Tibial nerve (tissue), 4 donors: ENCODE results near the gene TMPRSS6.

Source experiments
- EP300 ChIP-seq, 2 donors: sonication (generic); formaldehyde crosslinking; IDR thresholded peaks; one replicate each; pipeline ENCODE4 v1.6.1; 2017; ENCODE audit warnings: antibody characterized with exemption in 2 of 2, mild to moderate bottlenecking in 1 of 2
- POLR2A ChIP-seq, 2 donors: fragments of 450-650 bp; IDR thresholded peaks; one replicate each; pipeline ENCODE4 v1.6.1; 2017; ENCODE audit warnings: antibody characterized with exemption in 2 of 2, mild to moderate bottlenecking in 2 of 2, moderate library complexity in 2 of 2
- TF ChIP-seq, protein P1 (sequence below), 5 experiments: fragments of 200-600 bp in 3 of 5; fragments of 450-650 bp in 2 of 5; sonication (generic) in 3 of 5; IDR thresholded peaks; one replicate each; pipeline ENCODE4 v1.5.1; 2016 to 2019; ENCODE audit warnings: antibody characterized with exemption in 5 of 5, mild to moderate bottlenecking in 3 of 5, moderate library complexity in 2 of 5

DNA sequence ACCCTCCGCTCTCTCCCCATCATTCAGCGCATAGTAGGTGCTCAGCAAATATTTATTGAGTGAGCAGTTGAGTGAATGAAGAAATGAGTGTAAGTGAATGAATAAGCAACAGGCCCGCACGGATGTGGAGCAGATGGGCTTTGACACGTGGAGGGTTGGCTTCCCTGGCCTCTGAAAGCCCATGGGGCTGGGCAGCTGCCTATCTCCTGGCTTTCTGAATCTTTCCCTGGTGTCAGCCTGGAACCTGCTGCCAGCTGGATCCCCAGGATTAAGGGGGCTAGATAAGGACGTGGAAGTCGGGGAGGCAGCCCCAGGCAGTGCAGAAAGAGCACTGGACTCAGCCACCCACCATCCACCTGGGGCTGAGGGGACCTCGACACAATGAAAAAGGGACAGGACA is 27.6 kb upstream of the TMPRSS6 start:
- TF ChIP-seq POLR2A (IDR thresholded peaks at IDR 0.05), result no peak
- TF ChIP-seq, protein P1, sequence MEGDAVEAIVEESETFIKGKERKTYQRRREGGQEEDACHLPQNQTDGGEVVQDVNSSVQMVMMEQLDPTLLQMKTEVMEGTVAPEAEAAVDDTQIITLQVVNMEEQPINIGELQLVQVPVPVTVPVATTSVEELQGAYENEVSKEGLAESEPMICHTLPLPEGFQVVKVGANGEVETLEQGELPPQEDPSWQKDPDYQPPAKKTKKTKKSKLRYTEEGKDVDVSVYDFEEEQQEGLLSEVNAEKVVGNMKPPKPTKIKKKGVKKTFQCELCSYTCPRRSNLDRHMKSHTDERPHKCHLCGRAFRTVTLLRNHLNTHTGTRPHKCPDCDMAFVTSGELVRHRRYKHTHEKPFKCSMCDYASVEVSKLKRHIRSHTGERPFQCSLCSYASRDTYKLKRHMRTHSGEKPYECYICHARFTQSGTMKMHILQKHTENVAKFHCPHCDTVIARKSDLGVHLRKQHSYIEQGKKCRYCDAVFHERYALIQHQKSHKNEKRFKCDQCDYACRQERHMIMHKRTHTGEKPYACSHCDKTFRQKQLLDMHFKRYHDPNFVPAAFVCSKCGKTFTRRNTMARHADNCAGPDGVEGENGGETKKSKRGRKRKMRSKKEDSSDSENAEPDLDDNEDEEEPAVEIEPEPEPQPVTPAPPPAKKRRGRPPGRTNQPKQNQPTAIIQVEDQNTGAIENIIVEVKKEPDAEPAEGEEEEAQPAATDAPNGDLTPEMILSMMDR (IDR thresholded peaks at IDR 0.05), result no peak
- no peak for TF ChIP-seq EP300 (IDR thresholded peaks at IDR 0.05)
